Mesodermal cell (in vitro differentiated cells): Measurements from ENCODE around the gene PTPRK.

Experiments used
- H3K27ac ChIP-seq: 2 replicates; pipeline ENCODE4 v1.7.0; 2013; ENCODE audit warnings: mild to moderate bottlenecking, low read depth, low read length, moderate library complexity; ENCODE audit not compliant: severe bottlenecking
- H3K36me3 ChIP-seq: 2 replicates; pipeline ENCODE4 v1.7.1; 2013; ENCODE audit warnings: mild to moderate bottlenecking, low read length, moderate library complexity; ENCODE audit not compliant: control insufficient read depth, insufficient read depth
- H3K4me1 ChIP-seq: one replicate; pipeline ENCODE4 v1.7.1; 2013; ENCODE audit warnings: mild to moderate bottlenecking, low read length; ENCODE audit not compliant: insufficient read depth, control insufficient read depth, poor library complexity, severe bottlenecking
- H3K4me3 ChIP-seq: 2 replicates; pipeline ENCODE4 v1.7.0; 2013; ENCODE audit warnings: low read length, control low read depth, mild to moderate bottlenecking; ENCODE audit not compliant: insufficient read depth, poor library complexity, severe bottlenecking; ENCODE audit errors: extremely low read depth
- H3K9me3 ChIP-seq: 2 replicates; pipeline ENCODE4 v1.7.1; 2013; ENCODE audit warnings: mild to moderate bottlenecking, low read length, moderate library complexity; ENCODE audit not compliant: control insufficient read depth
- WGBS, 2 experiments: methylation state at CpG; one replicate each; pipeline ENCODE4 v1.1.5; 2013; ENCODE audit warnings: missing lambda C conversion rate in 2 of 2; ENCODE audit not compliant: insufficient coverage in 2 of 2; 5-methylcytosine and 5-hydroxymethylcytosine counted together

The PTPRK gene

DNA sequence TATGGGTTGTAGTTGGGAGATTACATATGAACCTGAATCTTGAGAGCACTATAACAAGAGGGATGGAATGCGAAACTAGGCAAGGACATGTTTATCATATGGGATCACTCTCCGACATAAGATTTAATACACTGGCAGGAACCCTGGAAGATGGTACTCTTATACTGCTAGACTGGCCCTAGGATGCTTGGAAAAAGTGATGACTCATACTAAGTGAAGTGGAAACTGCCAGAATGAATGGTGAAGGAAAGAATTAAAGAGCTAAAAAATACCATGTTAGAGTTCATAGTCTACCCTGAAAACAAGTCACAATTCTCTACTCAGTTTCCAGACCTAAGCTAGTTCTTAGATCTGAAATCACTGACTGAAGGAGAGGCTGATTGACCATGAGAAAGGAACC is 574.0 kb downstream of the PTPRK start:
- WGBS, 2 experiments = 100% methylated on average over 2 of the region's 2 CpGs
- H3K27ac ChIP-seq = no peak overlapping the region
- no peak overlapping the region for H3K4me3 ChIP-seq
- H3K4me1 ChIP-seq = no peaks in the 10 kb centered on the region
- H3K9me3 ChIP-seq = no peaks in the 10 kb centered on the region
- no peaks in the 10 kb centered on the region for H3K36me3 ChIP-seq

DNA sequence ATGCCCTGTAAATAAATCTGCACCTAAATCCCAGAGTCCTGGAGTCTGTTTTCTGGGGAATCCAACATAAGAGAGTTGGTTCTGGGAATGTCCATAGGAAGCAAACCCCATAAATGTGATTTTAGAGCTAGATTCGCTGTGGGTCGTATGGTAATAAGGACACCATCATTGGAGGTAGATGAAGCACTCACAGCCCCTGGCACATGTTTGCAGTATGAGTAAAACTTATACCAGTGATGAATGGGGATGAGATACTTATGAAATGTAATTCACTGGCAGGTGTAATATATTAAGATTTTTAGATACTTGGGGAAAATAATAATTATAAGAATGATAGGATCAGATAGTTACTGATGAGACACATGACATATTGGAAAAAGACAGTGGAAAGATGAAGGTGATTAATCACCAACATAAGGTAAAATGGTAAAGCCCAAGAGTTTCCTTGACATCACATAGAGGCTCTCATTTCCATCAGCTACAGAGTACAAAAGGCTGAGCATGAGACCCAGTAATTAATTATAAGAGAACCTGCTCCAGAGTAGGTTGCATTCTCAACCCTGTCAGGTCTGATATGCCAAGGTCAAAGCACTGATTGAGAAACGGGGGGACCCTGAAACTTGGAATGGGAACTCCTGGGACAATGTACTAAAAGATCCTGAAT is 574.8 kb downstream of the PTPRK start:
- WGBS, 2 experiments = 82 to 91% methylated on average over 3 of the region's 3 CpGs
- H3K4me1 ChIP-seq = no peaks in the 10 kb centered on the region
- no peaks in the 10 kb centered on the region for H3K36me3 ChIP-seq
- no peak overlapping the region for H3K27ac ChIP-seq
- no peak overlapping the region for H3K4me3 ChIP-seq
- no peaks in the 10 kb centered on the region for H3K9me3 ChIP-seq

DNA sequence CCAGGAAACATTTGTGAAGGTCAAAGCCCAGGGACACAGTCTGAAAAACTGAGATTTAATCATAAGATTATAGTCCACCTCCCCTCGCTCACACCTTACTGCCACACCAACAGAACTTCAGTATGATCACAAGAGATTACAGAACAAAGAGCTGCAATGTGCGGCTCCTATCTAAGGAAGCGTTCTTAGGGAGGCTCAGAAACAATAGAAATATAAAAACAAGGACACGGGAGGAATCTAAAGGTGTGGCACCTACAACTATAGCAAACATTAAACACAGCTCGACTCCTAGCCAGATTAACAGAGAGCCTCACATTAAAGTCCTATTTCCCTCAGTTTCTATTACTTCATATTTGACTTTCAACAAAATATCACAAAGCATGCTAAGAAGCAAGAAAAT is 579.2 kb downstream of the PTPRK start:
- 90 to 93% methylated on average over 2 of the region's 5 CpGs for WGBS, 2 experiments
- H3K36me3 ChIP-seq = no peaks in the 10 kb centered on the region
- H3K4me1 ChIP-seq = peaks cover 14% of the 10 kb centered on the region
- H3K4me3 ChIP-seq = no peak overlapping the region
- no peaks in the 10 kb centered on the region for H3K9me3 ChIP-seq
- no peak overlapping the region for H3K27ac ChIP-seq

DNA sequence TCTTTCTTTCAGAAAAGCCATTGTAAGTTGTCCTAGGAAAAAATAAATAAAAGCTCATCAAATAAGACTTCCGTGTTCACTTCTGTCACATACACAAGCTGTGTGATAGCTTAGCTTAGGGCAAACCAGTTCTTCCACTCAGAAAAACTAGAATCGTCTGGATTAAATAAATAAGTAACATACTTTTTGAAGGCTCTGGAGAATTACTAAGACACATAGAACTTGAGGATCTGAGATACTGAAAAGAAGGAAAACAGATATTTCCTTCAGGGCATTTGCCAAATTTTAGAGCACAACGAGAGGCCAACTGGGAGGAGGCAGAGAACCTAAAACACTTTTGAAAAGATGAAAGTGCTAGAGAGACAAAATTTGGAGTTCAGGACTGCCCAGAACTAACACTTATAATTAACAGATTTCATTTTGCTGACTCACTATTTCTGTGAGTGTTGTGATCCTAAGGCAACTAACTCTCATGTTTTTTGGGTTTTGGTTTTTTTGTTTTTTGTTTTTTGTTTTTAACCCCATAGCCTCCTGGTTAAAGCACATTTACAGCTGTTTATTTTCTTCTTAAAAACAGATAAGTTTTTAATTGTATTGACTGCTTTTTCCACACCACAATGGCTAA is 580.8 kb downstream of the PTPRK start:
- peak overlapping the region; percentile 20 for H3K27ac ChIP-seq
- H3K4me1 ChIP-seq = peaks cover 14% of the 10 kb centered on the region
- H3K36me3 ChIP-seq = no peaks in the 10 kb centered on the region
- H3K4me3 ChIP-seq = no peak overlapping the region
- no peaks in the 10 kb centered on the region for H3K9me3 ChIP-seq
- 60 to 63% methylated on average over 1 of the region's 3 CpGs for WGBS, 2 experiments

DNA sequence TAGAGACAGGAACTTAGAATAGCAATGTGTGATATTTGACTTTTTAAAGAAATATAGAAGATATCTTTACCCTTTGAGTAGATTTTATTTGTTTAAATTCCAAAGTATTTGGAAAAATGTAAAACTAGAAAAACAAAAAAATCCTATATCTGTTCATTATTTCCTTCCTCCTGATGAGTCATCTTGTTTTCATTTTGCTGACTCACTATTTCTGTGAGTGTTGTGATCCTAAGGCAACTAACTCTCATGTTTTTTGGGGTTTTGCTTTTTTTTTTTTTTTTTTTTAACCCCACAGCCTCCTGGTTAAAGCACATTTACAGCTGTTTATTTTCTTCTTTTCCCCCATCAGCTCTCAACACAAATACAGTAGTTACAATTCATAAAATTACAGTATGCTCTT is 581.7 kb downstream of the PTPRK start:
- H3K4me1 ChIP-seq = peaks cover 14% of the 10 kb centered on the region
- peak overlapping the region; percentile 20 for H3K27ac ChIP-seq
- H3K9me3 ChIP-seq = no peaks in the 10 kb centered on the region
- no peak overlapping the region for H3K4me3 ChIP-seq
- H3K36me3 ChIP-seq = no peaks in the 10 kb centered on the region

DNA sequence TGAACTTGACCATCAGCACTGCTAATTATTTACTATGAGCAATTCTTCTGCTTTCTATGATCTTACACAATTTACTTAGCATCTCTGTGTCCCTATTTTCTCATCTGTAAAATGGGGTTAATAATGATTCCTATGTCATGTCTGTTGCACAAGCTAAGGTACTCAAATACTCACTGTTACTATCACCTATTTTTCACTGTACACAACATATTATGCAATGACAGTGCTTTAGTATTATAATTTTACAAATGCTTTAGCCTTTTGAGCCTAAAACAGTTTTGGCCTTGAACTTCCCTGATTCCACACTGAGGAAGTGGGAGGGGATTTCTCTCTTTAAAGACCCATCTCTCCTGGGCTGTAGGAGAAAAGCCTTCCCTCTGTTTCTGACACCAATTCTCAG is 582.7 kb downstream of the PTPRK start:
- H3K4me1 ChIP-seq = peaks cover 14% of the 10 kb centered on the region
- peaks cover 5% of the 10 kb centered on the region for H3K9me3 ChIP-seq
- H3K4me3 ChIP-seq = no peak overlapping the region
- H3K27ac ChIP-seq = no peak overlapping the region
- no peaks in the 10 kb centered on the region for H3K36me3 ChIP-seq

DNA sequence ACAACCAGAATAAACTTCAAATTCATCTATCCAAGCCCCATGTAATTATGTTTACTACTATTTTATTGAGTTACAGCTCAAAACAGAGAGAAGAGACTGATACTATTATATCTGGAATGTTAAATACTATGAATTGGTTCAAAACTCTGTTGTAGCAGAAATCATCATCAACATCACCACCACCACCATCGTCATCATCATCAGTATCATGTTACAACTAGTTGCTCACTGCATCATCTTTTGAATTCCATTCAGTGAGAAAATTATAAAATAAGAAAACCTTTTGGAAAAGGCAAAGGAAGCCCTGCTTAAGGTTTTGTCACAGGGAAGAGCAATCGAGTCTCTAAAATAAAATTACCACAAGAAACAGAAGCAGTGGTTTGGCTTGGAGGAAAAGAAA is 583.3 kb downstream of the PTPRK start:
- H3K4me1 ChIP-seq = peaks cover 14% of the 10 kb centered on the region
- no peaks in the 10 kb centered on the region for H3K36me3 ChIP-seq
- WGBS, 2 experiments = no CpG with 5 or more reads among the region's 2 CpGs

DNA sequence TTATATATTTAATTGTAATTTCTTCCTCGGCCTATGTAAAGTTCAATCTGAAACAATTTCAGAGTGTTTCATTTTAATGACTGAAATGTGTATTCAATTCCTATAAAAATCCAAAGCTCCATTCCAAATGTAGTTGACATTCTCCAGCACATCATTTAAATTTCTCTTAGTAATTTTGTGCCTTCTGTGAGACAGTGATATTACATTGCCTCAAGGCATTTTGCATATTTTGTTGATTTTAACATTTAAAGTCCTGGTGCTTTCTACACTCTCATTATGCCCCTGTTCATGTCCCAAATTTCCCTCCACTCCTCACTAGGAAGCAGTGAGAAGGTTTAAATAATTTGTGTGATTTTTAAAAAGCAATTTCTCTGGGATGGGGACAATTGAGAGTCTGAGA is 585.4 kb downstream of the PTPRK start:
- Histone ChIP-seq H3K27ac (no peak overlapping the region), H3K9me3 (peaks cover 9% of the 10 kb centered on the region), H3K36me3 (no peaks in the 10 kb centered on the region), H3K4me1 (peaks cover 10% of the 10 kb centered on the region), H3K4me3 (no peak overlapping the region)
- WGBS, 2 experiments = no CpG with 5 or more reads among the region's 1 CpG

More for the DNA sequence above, 583.3 kb downstream of the PTPRK start:
- peaks cover 9% of the 10 kb centered on the region for H3K9me3 ChIP-seq
- no peak overlapping the region for H3K4me3 ChIP-seq
- no peak overlapping the region for H3K27ac ChIP-seq

DNA sequence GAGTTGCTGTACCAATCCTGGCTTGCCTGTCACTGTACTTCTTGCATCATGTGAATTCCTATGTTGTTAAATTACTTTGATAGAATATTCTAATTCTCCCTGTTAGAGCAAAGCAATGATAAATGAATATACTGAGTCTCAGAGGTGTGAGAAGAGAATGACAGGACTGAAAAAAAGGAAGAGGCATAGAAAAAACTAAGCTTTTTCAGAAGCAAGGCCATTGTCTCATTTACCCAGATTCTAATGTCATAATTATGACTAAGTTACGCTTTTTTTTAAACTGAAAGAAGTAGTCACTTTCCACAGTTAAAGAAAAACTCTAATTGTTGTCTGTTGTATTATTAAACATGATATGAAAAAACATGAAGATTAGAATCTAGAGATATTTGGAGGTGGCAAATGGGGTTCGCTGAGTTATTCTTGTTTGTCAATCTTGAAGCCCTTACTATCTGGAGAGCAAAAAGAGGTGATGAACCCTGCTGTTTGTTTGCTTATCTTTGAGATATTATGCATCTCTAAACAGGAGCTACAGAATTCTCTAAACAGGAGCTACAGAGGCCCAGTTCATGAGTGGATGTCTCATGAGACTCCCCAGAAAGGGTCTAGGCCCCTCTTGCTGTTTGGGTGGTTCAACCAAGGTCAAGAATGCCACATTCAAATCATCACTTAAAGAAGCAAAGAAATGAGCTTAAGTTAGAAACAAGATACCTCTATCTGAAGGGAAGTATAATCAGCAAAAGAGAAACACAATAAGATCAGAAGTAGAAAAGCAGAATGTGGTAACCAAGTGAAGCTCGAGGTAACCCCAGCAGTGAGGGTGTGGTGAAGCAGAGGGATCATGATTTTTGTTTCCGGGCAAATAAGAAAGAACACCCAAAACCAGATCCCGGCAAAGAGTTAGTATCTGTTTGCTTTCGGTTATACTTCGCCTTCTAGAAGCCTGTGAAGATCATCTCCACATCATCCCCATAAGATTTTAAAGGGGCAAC is 586.3 kb downstream of the PTPRK start:
- no peak overlapping the region for H3K27ac ChIP-seq
- no peak overlapping the region for H3K4me3 ChIP-seq
- WGBS, 2 experiments = 81 to 91% methylated on average over 2 to 5 of the region's 7 CpGs
- H3K4me1 ChIP-seq = peaks cover 9% of the 10 kb centered on the region
- H3K36me3 ChIP-seq = no peaks in the 10 kb centered on the region
- peaks cover 9% of the 10 kb centered on the region for H3K9me3 ChIP-seq

DNA sequence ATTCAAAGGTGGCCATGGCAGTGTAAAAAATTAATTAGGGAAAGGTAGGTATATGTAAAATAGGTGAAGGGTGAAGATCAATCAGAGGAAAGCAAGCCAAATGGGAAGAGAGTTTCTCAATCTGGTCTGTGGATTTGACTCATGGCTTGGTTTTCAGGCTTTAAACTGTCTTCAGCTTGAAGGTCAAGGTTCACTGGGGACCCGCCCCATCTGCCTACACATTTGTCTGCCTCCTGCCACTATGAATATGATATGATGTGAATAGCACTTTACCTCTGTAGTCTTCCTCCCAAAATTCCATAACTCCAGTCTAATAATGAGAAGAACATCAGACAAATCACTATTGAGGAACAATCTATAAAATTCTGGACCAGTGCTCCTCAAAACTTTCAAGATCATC is 587.3 kb downstream of the PTPRK start:
- peaks cover 4% of the 10 kb centered on the region for H3K4me1 ChIP-seq
- no peaks in the 10 kb centered on the region for H3K36me3 ChIP-seq
- peaks cover 9% of the 10 kb centered on the region for H3K9me3 ChIP-seq
- no peak overlapping the region for H3K27ac ChIP-seq
- no peak overlapping the region for H3K4me3 ChIP-seq
- WGBS, 2 experiments = no CpG with 5 or more reads among the region's 1 CpG
